Activated effector memory CD4-positive, alpha-beta T cell treated with anti-CD3 and anti-CD28 coated beads, Interleukin-2, amount 50 U/mL, for 16 hours (primary cell): ENCODE data around the gene ZNF536.
"Not testable (repeated sequence)": the region's sequence is repeated elsewhere in the genome, so short reads cannot be mapped to it uniquely, and the experiment has no call there.

Source experiments
- DNase-seq: peaks from one replicate; pipeline ENCODE4 v3.0.0-alpha.2; 2020

ZNF536 gene

DNA sequence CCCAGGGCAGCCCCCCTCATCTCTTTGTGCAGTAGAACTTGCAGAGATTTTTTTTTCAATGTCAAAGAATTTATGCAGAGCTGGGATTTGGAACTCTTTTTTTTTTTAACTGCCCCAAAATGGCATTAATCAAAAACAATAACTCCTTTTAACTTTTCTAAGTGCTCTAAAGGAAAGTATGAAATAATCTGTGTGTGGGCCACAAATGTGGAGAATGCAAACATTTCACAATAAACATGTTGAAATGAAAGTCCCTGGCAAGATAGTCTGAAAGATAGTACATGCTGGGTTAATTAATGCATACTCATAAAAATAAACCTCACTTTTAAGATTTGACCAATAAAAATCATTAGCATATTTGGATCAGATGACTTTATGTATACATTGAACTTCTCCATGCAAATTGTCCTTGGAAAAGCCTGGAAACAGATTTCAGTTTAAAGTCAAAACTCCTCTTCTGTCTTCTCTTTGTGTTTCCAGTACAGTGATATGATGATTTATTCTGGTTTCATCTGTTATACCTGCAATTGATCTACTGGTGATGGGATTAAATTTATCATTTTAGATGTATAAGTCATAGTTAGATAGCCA is 30.5 kb upstream of the ZNF536 start:
- no peak for DNase-seq

DNA sequence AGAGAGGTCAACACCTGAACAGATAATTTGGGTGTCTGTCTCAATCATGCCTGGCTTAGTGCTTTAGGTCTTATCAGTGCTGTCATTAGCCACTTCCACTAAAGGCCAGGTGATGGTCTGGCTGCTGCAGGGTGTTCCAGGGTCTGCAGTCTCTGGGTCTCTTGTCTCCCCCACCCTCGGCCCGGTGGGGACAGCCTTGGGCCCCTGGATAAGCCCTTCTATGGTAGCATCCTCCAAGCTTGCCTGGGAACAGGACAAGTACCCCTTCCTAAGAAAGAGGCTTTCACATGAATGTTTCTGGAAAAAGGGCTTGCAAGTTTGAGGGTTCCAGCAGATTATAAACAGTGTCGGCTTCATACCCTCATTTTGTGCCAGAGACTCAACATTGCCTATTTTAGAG is 29.3 kb upstream of the ZNF536 start:
- DNase-seq, result no peak

DNA sequence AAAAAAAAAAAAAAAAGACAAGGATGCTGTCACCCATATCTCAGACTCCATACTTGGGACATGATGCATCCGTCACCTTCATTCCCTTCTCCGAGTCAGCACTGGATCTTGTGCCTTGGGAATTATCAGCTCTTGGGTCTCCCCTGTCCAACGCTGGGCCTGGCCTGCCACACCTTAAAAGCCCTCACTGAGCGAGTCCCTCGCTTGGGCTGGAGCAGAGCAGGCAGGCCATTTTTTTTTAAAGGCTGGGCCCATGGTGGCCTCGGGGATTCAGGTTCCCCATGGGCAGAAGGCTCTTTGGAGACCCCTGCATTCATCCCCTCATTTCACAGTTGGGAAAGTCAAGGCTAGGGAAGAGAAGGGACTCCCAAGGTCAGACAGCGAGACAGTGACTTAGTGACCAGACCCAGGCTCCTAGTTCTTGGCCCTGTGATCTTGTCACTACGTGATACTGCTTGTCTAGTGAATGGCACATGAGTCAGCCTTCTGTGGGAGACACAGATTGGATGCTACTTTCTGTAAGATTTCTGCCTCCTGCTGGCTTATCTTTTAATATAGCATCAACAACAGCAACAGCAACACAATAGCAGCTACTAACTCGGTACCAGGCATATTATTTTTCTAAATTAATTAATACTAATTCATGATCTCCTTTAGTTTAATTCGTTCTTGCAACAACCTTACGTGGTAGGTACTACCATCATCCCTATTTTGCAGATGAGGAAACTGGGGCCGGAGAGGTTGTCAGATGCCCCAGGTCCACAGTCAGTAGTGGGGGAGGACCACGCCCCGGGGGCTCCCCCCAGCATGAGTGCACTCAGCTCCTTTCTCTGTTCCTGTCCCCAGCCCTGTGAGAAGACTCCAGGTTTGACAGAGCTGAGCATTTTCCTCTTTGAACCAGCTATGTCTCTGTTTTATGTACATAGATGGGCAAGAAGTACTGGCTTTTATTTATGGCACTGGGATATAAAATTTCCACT is 27.4 kb upstream of the ZNF536 start:
- no peak for DNase-seq

DNA sequence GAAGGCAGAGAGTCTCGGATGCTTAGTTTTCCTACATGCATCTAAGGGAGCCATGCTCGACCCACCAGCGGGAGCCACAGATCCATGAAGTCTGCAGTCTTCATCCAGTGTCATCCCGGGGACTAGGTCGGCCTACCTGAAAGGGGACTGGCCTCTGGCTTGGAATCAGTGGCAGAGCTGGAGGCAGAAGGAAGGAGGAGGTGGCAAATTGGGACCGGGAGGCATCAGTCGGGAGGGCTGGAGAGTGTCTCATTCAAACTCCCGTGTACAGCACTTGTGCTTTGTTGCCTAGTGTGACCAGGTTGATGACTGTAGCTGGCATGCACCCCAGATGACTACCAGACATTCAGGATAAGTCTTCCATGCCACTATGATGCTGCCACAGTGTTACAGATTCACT is 26.5 kb upstream of the ZNF536 start:
- DNase-seq, result no peak

DNA sequence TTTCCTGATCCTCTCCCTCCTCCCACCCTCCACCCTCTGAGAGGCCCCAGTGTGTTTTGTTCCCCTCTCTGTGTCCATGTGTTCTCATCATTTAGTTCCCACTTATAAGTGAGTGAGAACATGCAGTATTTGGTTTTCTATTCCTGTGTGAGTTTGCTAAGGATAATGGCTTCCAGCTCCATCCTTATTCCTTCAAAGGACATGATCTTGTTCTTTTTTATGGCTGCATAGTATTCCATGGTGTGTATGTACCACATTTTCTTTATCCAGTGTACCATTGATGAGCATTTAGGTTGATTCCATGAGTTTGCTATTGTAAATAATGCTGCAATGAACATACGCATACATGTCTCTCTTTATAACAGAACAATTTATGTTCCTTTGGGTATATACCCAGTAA is 25.7 kb upstream of the ZNF536 start:
- DNase-seq, result not testable (repeated sequence)

DNA sequence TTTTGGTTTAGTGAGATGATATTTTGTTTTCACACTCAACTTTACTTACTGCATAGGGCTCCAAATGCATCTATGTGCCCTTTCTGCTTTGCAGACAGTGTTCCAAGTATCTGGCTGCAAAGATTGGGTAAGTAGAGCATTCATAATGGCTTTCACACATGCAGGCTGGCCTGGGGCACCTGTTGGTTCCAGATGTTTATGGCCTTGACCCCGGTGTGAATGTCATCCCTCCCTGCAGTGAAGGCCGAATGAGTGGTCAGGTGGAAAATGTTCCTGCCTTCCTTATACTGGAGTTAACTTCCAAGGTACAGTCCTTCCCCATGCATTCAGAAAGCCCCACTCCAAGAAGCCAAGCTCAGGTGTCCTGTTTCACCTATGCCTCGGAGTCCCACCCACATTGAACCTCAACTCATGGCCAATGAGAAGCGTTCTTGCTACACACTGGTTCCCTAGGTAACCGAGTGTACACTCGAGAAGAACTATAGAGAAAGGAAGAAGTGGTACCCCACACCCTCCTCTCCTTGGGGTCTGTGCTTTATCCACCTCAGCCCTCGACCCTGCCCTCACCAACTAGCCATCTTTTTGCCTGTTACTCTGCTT is 23.0 kb upstream of the ZNF536 start:
- DNase-seq, result no peak

DNA sequence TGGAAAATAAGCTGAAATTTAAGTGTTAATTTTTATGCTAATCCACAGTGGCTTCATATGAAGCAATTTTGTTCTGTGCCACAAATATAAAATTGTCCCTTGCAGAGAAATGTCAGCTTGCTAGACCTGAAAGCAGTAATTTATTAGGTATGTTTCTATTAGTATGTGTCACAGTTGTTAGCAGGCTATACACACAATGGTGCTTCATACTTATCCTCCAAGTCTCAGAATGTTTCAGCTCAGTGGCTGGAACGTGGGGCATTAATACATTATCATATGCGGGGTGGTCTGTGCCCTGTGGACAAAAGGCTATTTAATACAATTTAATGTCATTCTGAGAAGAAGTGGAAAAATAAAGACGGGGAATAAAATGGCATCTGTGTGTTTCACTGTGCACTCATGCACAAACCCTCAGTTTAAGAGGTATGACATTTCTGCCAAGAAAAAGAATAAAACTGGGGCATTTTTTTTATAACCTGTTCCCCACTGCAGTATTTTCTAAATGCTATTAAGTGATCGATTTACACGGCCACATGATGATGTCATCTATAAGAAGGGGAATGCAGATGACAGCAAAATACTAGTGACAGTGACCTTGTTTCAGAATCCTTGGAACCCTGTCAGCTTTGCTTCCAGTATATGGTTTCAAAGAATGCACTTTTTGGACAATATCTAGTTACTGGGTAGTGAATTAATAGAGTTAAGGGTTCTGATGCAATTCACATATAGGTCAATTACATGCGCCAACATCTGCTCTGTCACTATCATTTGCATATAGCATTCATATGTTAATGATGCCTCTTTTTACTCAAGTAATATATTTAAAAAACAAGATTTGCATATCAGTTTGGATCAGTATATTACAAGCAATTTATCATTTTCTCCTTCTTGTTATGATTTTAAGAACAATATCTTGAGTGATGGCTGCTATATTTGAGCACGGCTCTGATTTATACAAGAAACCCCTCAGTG is 21.2 kb upstream of the ZNF536 start:
- DNase-seq, result no peak

DNA sequence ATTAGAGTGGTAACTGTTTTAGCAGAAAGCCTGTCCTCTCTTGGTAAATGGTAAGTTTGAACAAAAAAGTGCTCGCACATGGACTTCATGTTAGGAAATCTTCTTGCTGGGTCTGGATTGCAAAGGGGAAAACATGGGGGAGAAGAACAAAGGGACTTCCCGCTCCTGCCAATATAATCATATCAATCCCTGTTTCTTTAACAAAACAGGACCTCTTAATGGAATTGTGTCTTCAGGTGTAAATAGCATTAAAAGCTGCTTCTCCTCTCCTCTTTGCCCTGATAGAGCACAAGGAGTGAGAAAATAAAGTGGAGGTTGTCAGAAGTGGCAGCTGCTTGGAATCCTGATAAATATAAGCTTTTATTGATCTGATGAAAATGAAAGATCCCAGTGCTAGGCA is 20.4 kb upstream of the ZNF536 start:
- DNase-seq, result no peak

DNA sequence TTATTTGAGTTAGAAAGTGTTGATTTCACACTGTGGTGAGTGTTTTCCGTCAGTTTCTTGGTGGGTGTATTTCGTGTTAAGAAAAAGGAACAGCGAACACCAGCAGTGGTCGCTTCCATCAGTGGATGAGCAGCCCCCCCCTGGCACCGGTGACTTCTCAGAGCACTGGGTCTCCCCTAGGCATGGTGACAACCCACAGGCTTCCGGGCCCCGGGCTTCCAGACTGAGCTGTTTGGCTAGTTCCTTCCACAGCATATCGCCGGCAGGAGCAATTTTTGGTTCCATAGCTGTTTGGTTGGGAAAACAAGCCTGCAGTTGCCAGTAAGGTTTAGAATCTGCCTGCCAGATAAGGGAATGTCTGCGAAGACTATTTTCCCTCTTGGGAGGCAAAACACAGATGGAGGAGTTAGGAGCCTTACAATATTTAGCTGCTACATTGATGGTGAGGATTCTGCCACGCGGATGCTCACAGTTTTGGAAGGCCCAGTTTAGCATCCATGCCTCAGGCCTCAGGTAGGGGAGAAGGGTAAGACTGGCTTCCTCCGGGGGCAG is 18.7 kb upstream of the ZNF536 start:
- DNase-seq, result no peak

DNA sequence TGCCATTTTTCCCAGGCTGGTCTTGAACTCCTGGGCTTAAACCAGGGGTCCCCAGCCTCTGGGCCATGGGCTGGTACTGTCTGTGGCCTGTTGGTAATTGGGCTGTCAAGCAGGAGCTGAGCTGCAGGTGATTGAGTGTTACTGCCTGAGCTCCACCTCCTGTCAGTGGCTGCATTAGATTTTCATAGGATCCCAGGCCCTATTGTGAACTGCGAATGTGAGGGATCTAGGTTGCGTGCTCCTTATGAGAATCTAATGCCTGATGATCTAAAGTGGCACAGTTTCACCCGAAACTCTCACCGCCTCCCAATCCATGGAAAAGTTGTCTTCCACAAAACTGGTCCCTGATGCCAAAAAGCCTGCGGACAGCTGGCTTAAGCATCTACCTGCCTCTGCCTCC is 16.6 kb upstream of the ZNF536 start:
- no peak for DNase-seq

DNA sequence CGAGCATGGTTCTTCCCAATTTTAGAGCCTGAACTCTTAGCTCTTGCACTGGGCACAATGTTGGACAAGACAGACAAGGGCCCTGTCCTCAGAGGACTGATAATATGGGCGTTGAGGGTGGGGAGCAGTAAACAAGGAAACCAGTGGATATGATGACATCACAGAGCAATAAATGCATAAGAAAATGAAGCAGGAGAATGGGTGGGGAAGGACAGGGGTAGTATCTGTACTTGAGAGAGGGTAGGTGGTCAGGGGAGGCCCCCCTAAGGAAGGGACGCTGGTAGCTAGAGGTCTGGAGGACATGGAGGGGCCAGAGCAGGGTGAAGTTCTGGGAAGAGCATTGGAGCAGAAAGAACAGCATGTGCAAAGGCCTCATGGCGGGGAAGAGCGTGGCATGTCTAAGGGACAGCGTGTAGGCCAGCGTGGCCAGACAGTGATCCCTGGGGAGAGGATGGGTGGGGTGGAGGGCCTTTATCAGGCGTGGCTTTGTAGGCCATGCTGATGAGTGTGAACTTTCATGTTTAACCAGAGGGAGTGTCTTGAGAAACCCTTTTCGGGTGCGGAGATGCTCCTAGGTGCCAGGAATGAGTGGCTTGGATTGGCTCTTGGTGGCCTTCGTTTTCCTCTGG is 15.1 kb upstream of the ZNF536 start:
- no peak for DNase-seq

DNA sequence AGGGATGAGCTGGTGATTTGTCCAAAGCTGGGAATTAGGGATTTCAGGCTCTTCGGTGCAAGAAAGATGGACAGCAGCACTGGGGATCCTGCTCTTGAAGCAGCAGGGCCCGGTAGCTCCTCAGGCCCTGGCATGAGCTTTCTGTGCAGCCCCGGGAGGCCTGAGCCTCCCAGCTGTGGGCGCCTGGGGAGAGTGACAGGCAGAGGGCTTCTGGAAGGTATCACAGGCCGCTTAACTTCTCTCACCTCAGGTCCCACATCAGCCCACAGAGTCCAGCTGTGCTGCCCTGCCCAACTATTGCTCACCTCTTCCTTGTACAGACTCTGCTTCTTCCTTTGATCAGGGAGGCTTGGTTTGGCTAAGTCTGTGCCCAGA is 14.6 kb upstream of the ZNF536 start:
- DNase-seq, result no peak

DNA sequence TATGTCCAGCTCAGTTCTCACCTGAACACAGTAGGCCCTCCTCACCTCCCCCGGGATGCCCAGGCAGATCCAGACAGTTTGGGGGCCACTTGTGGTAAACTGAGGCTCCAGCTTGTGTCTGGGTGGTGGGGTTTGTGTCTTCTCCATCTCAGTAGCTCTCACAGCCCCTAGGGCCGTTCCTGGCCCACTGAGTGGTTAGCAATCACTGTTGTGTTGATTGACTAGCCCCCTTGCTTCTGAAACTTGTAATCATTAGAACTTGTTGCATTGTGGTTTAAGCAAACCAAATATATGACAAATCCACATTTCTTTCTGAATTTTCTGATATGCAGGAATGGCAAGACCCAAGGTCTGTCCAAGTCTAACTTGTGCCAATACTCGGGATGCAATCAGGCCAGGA is 13.9 kb upstream of the ZNF536 start:
- no peak for DNase-seq

DNA sequence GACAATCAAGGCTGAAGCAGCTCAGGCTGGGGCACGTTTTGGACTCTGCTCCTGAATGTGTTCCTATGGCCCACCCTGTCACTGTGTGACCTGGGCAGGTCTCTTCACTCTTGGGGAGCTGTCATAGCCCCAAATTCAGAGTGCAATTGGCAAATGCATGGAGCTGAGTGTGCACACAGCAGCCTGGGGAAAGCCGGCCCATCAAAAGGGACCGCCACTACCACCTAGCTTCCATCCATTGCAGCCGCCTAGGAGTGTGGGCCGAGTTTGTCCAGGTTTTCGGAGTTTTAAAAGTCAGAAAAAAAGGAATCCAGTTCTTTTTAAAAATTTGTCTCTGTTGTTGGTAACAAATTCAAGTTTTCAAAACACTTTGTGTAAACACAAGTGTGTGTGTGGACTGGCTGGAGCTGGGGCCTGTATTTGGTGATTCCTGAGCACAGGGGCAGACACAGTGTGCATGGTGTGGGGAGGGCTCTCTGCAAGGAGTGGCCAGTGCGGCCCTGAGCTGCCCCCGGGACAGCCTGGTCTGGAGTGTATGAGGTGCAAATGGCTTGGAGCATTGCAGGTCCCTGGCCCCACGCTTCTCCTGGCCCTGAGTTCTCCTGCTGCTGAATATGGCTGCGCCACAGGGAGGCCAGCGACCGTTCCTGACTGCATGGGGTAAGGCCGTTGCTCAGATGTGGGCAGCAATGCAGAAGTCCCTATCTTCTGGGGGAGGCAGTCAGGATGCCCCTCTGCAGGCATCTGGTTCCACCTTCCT is 13.2 kb upstream of the ZNF536 start:
- DNase-seq, result no peak

DNA sequence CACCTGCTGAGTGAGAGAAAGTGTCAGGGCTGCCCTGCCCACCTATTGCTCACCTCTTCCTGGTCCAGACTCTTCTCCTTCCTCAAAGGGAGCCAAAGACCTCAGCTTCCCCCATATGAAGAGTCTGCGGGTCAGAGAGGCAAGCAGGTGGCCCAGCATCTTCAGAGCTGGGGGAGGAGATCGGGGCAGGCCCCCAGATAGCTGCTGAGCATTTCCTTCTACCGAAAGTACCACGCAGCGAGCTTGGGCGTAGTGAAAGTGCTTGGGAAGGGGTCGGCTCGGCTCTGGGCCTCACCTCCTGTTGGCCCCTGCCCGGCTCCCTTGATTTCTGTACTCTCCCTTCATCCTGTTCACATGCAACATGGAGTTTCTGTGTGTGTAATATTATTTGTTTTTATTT is 12.2 kb upstream of the ZNF536 start:
- no peak for DNase-seq

DNA sequence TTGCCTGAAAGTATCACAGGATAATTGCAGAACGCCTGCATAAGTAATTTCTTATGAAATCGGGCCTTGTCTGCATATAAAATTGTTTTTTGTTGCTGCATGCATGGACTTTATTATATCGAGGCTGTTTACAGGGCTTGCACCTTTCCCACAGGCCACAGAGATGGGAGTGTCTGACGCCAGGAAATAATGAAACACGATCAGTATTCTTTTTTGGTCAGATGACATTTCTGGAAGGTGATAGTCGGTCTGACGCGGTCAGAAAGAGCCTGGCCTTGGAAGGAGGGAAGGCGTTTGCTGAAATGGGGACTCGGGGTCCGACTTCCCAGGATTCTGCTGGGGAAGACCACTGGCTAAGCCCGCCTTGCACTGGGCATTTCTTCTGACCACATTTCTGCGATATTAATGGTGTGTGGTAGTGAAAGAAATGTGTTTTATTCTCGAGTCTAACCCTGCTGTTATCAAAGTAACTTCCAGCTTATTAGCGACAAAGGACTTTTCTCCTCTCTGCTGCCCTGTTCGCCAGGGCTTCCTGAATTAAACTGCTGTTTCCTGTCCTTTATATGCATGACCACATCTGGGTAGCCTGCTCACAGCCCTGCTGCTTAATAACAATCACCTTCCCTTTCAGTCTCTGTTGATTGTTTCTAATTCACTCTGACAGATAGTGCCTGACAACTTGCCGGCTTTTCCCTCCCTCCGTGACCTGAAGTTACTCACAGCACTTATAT is 11.6 kb upstream of the ZNF536 start:
- DNase-seq, result no peak

DNA sequence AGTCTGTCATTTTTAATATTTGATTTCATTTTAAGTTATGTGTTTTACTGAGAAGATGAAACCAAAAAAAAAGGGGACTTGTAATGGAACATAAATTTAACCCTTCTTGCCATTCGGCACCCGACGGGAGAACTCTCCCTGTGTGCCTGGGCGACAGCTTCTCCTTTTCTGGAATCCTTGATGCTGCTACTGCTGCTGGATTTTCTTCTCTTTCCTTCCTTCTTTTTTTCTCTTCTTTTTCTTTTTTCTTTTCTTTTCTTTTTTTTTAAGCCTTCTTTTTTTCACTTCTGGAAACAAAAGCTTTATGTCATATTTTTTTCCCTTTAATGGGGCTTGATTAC is 11.1 kb upstream of the ZNF536 start:
- DNase-seq, result no peak

DNA sequence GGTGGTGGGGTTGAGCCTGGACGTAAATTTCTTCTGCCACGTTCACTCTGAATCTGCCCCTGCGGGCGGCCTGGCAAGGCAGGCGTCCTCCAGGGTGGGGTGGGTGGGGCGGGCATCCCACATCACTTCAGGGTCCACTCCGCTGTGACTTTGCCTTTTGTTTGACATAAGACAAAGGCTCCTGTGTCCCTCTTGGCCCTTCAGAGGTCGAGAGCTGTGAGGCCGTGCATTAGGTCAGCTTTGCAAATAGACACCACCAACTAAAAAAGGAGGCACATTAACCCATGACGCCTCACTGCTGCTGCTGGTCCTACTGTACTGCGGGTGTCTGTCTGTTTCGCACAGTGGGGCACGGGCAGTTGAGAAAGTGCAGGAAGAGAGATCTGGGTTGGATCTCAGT is 10.5 kb upstream of the ZNF536 start:
- DNase-seq, result no peak

DNA sequence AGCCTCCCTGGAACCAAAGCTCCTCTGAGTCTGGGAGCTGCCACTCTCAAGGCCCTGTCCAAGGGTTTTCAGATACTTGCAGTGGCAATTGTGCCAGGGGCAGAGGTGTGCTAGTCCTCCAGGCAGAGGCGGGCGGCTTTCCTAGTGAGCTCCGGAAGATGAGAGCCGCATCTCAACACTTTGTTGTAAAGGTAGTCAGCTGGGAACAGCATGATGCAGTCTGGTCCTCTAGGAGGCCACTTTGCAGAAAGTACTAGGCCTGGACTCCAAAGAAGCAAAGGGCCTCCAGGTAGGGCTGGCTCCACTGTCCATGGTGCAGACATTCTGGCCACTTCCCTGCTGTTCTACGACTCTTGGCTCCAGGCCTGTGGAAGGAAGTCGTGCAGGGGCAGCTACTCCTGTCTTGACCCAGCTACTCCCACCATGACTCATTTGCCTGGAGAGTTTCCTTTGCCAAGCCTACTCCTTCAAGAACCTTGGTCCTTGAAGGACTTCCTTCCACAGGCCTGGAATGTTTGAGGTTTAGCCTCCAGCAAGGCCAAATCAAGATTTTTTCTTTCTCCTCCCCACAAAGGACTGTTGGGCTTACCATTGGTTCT is 9.9 kb upstream of the ZNF536 start:
- no peak for DNase-seq

DNA sequence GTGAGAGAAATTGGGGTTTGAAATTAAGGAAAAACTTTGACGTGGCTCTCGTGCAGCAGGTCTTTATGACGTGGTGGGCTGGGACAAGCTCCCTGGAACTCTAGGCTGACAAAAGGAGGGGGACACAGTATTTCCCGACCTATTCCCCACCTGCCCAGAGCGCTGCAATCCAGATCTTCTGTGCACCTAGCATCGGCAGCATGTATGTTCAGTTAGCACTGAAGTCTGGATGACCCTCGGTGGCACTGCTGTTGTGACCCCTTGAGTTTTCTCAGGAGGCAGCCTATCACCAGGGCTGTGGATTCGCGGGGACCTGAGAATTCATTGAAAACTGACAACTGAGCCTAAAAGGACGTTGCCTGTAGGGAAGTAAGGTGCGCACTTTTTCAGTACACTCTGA is 9.1 kb upstream of the ZNF536 start:
- no peak for DNase-seq
